HepG2 (cell line): Measurements from ENCODE around the gene FAM131A. TPM values are rescaled to one million over a fixed set of nuclear protein-coding genes. Genes with fewer than 3 reads are reported as not detected.

Experiments used
- CSRNP1 ChIP-seq: sonication (generic); formaldehyde crosslinking; IDR thresholded peaks from 2 replicates; pipeline ENCODE4 v1.8.1; 2023; ENCODE audit warnings: mild to moderate bottlenecking, missing genetic modification reagents
- JUND ChIP-seq: sonication (generic); formaldehyde crosslinking; IDR thresholded peaks from 2 replicates; pipeline ENCODE4 v1.8.0; 2022; ENCODE audit warnings: mild to moderate bottlenecking, missing genetic modification reagents
- NFE2L1 ChIP-seq: sonication (generic); formaldehyde crosslinking; IDR thresholded peaks from 2 replicates; pipeline ENCODE4 v1.4.0; 2020; ENCODE audit warnings: missing genetic modification reagents, mild to moderate bottlenecking, borderline replicate concordance
- TBX3 ChIP-seq: fragments of 450-650 bp; IDR thresholded peaks from 2 replicates; pipeline ENCODE4 v1.6.1; 2017; ENCODE audit warnings: antibody characterized with exemption, mild to moderate bottlenecking, inconsistent platforms, borderline replicate concordance
- U2AF2 ChIP-seq: fragments of 200-400 bp; formaldehyde crosslinking; IDR thresholded peaks from 2 replicates; pipeline ENCODE4 v1.6.1; 2017; ENCODE audit warnings: low read depth, mild to moderate bottlenecking, low read length
- ZNF232 ChIP-seq: sonication (generic); formaldehyde crosslinking; IDR thresholded peaks from 2 replicates; pipeline ENCODE4 v1.4.0; 2020; ENCODE audit warnings: missing genetic modification reagents, borderline replicate concordance
- ZNF407 ChIP-seq: sonication (generic); formaldehyde crosslinking; IDR thresholded peaks from one replicate; pipeline ENCODE4 v1.5.1; 2020; ENCODE audit warnings: mild to moderate bottlenecking, missing genetic modification reagents; ENCODE audit errors: not compliant biosample characterization
- ZNF451 ChIP-seq: sonication (generic); formaldehyde crosslinking; IDR thresholded peaks from 2 replicates; pipeline ENCODE4 v1.5.0; 2020; ENCODE audit warnings: mild to moderate bottlenecking, missing genetic modification reagents
- ZNF800 ChIP-seq: sonication (generic); formaldehyde crosslinking; IDR thresholded peaks from 2 replicates; pipeline ENCODE4 v1.4.0; 2020; ENCODE audit warnings: missing genetic modification reagents
- polyA plus RNA-seq, 8 experiments: library from polyadenylated mRNA; depleted of rRNA in 3 of 8; stranded (reverse) in 7 of 8; unstranded in 1 of 8; fragments of >200 nt; fragmentation: Illumina TruSeq in 4 of 8; extraction: Trizol in 4 of 8; gene quantifications; 2 replicates each; pipeline versions ENCODE4 v1.2.1 to v1.2.3, GENCODE V29; 2011 to 2016; ENCODE audit warnings: low read depth in 4 of 8, missing spikeins in 1 of 8, mixed read lengths in 1 of 8; ENCODE audit not compliant: insufficient read depth in 1 of 8
- total RNA-seq, 5 experiments: library from RNA; depleted of rRNA; stranded (reverse); fragments of >200 nt; fragmentation: Illumina TruSeq; extraction: Trizol; gene quantifications; 2 replicates each; pipeline ENCODE4 v1.2.3, GENCODE V29; 2016; ENCODE audit warnings: low read depth in 1 of 5
- TF ChIP-seq, protein P1 (sequence below): sonication (generic); formaldehyde crosslinking; IDR thresholded peaks from 2 replicates; pipeline ENCODE4 v1.8.1; 2023; ENCODE audit warnings: missing genetic modification reagents, mild to moderate bottlenecking, borderline replicate concordance
- TF ChIP-seq, protein P2 (sequence below): sonication (generic); formaldehyde crosslinking; IDR thresholded peaks from 2 replicates; pipeline ENCODE4 v1.4.0; 2020; ENCODE audit warnings: missing genetic modification reagents

FAM131A gene
- total and polyA plus RNA-seq, 2 of the 13 experiments (the other 11 are each of a cell fraction or from before 2014, with no cell fraction given), result 9.2 to 9.3 TPM

GRCh38 chr3:184361932-184362667, 24.7 kb downstream of the FAM131A start (continued):
- TF ChIP-seq ZNF407 (CRISPR knock-in tag), result no peak
- TF ChIP-seq, protein P1, sequence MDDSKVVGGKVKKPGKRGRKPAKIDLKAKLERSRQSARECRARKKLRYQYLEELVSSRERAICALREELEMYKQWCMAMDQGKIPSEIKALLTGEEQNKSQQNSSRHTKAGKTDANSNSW (CRISPR knock-in tag), result no peak
- peak; percentile 7; the same call in 1 of the 2 replicates for TF ChIP-seq ZNF800 (CRISPR knock-in tag)
- 0 out of 2 replicates have a peak, but pooled peaks have one; percentile 74 for TF ChIP-seq ZNF232 (CRISPR knock-in tag)
- no peak for TF ChIP-seq TBX3
- no peak for TF ChIP-seq ZNF451 (CRISPR knock-in tag)
- 0 out of 2 replicates have a peak, but pooled peaks have one; percentile 24 for TF ChIP-seq JUND (CRISPR knock-in tag)
- TF ChIP-seq, protein P2, sequence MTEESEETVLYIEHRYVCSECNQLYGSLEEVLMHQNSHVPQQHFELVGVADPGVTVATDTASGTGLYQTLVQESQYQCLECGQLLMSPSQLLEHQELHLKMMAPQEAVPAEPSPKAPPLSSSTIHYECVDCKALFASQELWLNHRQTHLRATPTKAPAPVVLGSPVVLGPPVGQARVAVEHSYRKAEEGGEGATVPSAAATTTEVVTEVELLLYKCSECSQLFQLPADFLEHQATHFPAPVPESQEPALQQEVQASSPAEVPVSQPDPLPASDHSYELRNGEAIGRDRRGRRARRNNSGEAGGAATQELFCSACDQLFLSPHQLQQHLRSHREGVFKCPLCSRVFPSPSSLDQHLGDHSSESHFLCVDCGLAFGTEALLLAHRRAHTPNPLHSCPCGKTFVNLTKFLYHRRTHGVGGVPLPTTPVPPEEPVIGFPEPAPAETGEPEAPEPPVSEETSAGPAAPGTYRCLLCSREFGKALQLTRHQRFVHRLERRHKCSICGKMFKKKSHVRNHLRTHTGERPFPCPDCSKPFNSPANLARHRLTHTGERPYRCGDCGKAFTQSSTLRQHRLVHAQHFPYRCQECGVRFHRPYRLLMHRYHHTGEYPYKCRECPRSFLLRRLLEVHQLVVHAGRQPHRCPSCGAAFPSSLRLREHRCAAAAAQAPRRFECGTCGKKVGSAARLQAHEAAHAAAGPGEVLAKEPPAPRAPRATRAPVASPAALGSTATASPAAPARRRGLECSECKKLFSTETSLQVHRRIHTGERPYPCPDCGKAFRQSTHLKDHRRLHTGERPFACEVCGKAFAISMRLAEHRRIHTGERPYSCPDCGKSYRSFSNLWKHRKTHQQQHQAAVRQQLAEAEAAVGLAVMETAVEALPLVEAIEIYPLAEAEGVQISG (CRISPR knock-in tag), result 0 out of 2 replicates have a peak, but pooled peaks have one; percentile 0
- no peak for TF ChIP-seq U2AF2
- no peak for TF ChIP-seq NFE2L1 (CRISPR knock-in tag)
- TF ChIP-seq CSRNP1 (CRISPR knock-in tag), result 0 out of 2 replicates have a peak, but pooled peaks have one; percentile 7
